Fibroblast of lung (primary cell): ENCODE data around the gene CLNS1A. TPM values are rescaled to one million over a fixed set of nuclear protein-coding genes. Genes with fewer than 3 reads are reported as not detected.

Experiments used
- DNase-seq, 2 donors: peaks; one replicate each; pipeline versions ENCODE4 v3.0.0 to v3.0.0-alpha.2; 2010; ENCODE audit warnings: low read depth in 2 of 2
- H2AFZ ChIP-seq: 2 replicates; pipeline ENCODE4 v1.5.1; 2012; ENCODE audit warnings: low read length, control low read depth, inconsistent platforms
- H3K27ac ChIP-seq: 2 replicates; pipeline ENCODE4 v1.5.1; 2011; ENCODE audit warnings: low read length, control low read depth; ENCODE audit not compliant: insufficient read depth
- H3K27me3 ChIP-seq: 2 replicates; pipeline ENCODE4 v1.5.1; 2011; ENCODE audit warnings: mild to moderate bottlenecking, low read length; ENCODE audit not compliant: control insufficient read depth, insufficient read depth
- H3K36me3 ChIP-seq: 2 replicates; pipeline ENCODE4 v1.5.1; 2011; ENCODE audit warnings: low read length; ENCODE audit not compliant: control insufficient read depth, insufficient read depth
- H3K4me1 ChIP-seq: 2 replicates; pipeline ENCODE4 v1.5.1; 2011; ENCODE audit warnings: low read length; ENCODE audit not compliant: control insufficient read depth, insufficient read depth; ENCODE audit errors: extremely low read depth
- H3K4me2 ChIP-seq: 2 replicates; pipeline ENCODE4 v1.5.1; 2011; ENCODE audit warnings: low read length, control low read depth; ENCODE audit not compliant: insufficient read depth; ENCODE audit errors: extremely low read depth
- H3K4me3 ChIP-seq, 4 experiments: fragments of 200-600 bp in 1 of 4; sonication (generic) in 1 of 4; replicated peaks in 1 of 4; 2 replicates each; pipeline ENCODE4 v1.5.1; 2011 to 2016; ENCODE audit warnings: low read length in 4 of 4, low read depth in 3 of 4, mild to moderate bottlenecking in 3 of 4, control low read depth in 2 of 4, inconsistent platforms in 1 of 4, mixed read lengths in 1 of 4; ENCODE audit not compliant: insufficient read depth in 1 of 4; ENCODE audit errors: control extremely low read depth in 1 of 4
- H3K79me2 ChIP-seq: 2 replicates; pipeline ENCODE4 v1.5.1; 2012; ENCODE audit warnings: mild to moderate bottlenecking, low read length, inconsistent platforms; ENCODE audit not compliant: control insufficient read depth, insufficient read depth
- H3K9ac ChIP-seq: 2 replicates; pipeline ENCODE4 v1.5.1; 2011; ENCODE audit warnings: mild to moderate bottlenecking, low read length, control low read depth; ENCODE audit not compliant: insufficient read depth
- H3K9me3 ChIP-seq: 2 replicates; pipeline ENCODE4 v1.5.1; 2012; ENCODE audit warnings: low read depth, low read length; ENCODE audit not compliant: control insufficient read depth, insufficient read depth
- H4K20me1 ChIP-seq: 2 replicates; pipeline ENCODE4 v1.5.1; 2011; ENCODE audit warnings: low read length; ENCODE audit not compliant: control insufficient read depth, insufficient read depth; ENCODE audit errors: extremely low read depth
- CTCF ChIP-seq, 2 donors: IDR thresholded peaks in 1 of 2; conservative IDR thresholded peaks in 1 of 2; 1 replicate in 1 of 2; 2 replicates in 1 of 2; pipeline ENCODE4 v1.5.1; 2011 to 2012; ENCODE audit warnings: low read length in 2 of 2, control low read depth in 1 of 2, inconsistent platforms in 1 of 2, low read depth in 1 of 2, mild to moderate bottlenecking in 1 of 2
- EZH2 ChIP-seq: IDR thresholded peaks from 2 replicates; pipeline ENCODE4 v1.5.1; 2012; ENCODE audit warnings: low read length, control low read depth, mild to moderate bottlenecking; ENCODE audit errors: missing control alignments
- polyA plus RNA-seq, 2 donors: library from polyadenylated mRNA; depleted of rRNA in 1 of 2; stranded (reverse) in 1 of 2; unstranded in 1 of 2; fragments of >200 nt; gene quantifications; 2 replicates each; pipeline ENCODE4 v1.2.1, GENCODE V29; 2011 to 2012; ENCODE audit warnings: missing spikeins in 1 of 2
- total RNA-seq: library from RNA; depleted of rRNA; stranded (reverse); fragments of >200 nt; gene quantifications from 2 replicates; pipeline ENCODE4 v1.2.1, GENCODE V29; 2014

CLNS1A gene
- total and polyA plus RNA-seq, 2 donors (not counting 1 experiment from before 2014, with no cell fraction given), result 130 to 144 TPM

GRCh38 chr11:77630157-77630710, 7.4 kb downstream of the CLNS1A start:
- DNase-seq, result peak in 1 of 2 donors; percentile 16
- peaks cover 29% of the 10 kb centered on the region for H3K79me2 ChIP-seq

GRCh38 chr11:77619576-77620198, 17.9 kb downstream of the CLNS1A start:
- Histone ChIP-seq H3K79me2 (no peaks in the 10 kb centered on the region), H3K36me3 (peaks cover 2% of the 10 kb centered on the region)
- peak; percentile 42 to 67 for DNase-seq

More at GRCh38 chr11:77630157-77630710, 7.4 kb downstream of the CLNS1A start:
- Histone ChIP-seq H3K9ac (no peak overlapping the region), H4K20me1 (no peaks in the 10 kb centered on the region), H3K36me3 (peaks cover 2% of the 10 kb centered on the region), H3K4me3 (no peak overlapping the region), H3K9me3 (no peaks in the 10 kb centered on the region), H3K4me1 (no peaks in the 10 kb centered on the region), H2AFZ (no peak overlapping the region), H3K27me3 (no peaks in the 10 kb centered on the region), H3K4me2 (no peak overlapping the region), H3K27ac (no peak overlapping the region)
- TF ChIP-seq EZH2 (no peak), CTCF (conservative IDR thresholded peaks at IDR 0.05 in 1 of 2, IDR thresholded peaks at IDR 0.05 in 1 of 2; ENCODE audit: low read depth in 1 of 2, low read length in 2 of 2) (no peak)

GRCh38 chr11:77617892-77618291, 19.7 kb downstream of the CLNS1A start:
- Histone ChIP-seq H3K9ac (no peak overlapping the region), H3K4me2 (no peak overlapping the region)

More at GRCh38 chr11:77619576-77620198, 17.9 kb downstream of the CLNS1A start:
- Histone ChIP-seq H3K4me1 (no peaks in the 10 kb centered on the region), H3K27ac (no peak overlapping the region), H4K20me1 (no peaks in the 10 kb centered on the region), H3K9ac (no peak overlapping the region), H3K4me2 (no peak overlapping the region), H3K4me3 (no peak overlapping the region), H3K9me3 (no peaks in the 10 kb centered on the region), H2AFZ (no peak overlapping the region), H3K27me3 (no peaks in the 10 kb centered on the region)
- TF ChIP-seq EZH2, result no peak
- peak; percentile 68 to 73 for TF ChIP-seq CTCF (conservative IDR thresholded peaks at IDR 0.05 in 1 of 2, IDR thresholded peaks at IDR 0.05 in 1 of 2; ENCODE audit: low read depth in 1 of 2, low read length in 2 of 2)

More at GRCh38 chr11:77617892-77618291, 19.7 kb downstream of the CLNS1A start:
- Histone ChIP-seq H3K27ac (no peak overlapping the region), H3K4me1 (no peaks in the 10 kb centered on the region), H3K4me3 (no peak overlapping the region), H4K20me1 (no peaks in the 10 kb centered on the region), H3K36me3 (peaks cover 2% of the 10 kb centered on the region), H3K9me3 (no peaks in the 10 kb centered on the region), H3K27me3 (no peaks in the 10 kb centered on the region), H2AFZ (no peak overlapping the region), H3K79me2 (no peaks in the 10 kb centered on the region)
- TF ChIP-seq EZH2 (no peak), CTCF (conservative IDR thresholded peaks at IDR 0.05 in 1 of 2, IDR thresholded peaks at IDR 0.05 in 1 of 2; ENCODE audit: low read depth in 1 of 2, low read length in 2 of 2) (no peak)
- DNase-seq, result peak in 1 of 2 donors; percentile 55
